GM18873 (cell line): ENCODE data around the gene PRKAA2.

Experiments used
- ATAC-seq: cut with Tn5 transposase; IDR thresholded peaks from one replicate; pipeline ENCODE4 v1.9.1; 2021; ENCODE audit warnings: mild to moderate bottlenecking, moderate library complexity, moderate number of reproducible peaks; ENCODE audit not compliant: unreplicated experiment, low FRiP score

PRKAA2 gene

GRCh38 chr1:56654126-56654923, 9.2 kb downstream of the PRKAA2 start:
- ATAC-seq, result no peak

- no peak for ATAC-seq
Observed at GRCh38 chr1:56655991-56656613, 11.0 kb downstream of the PRKAA2 start.

GRCh38 chr1:56658254-56658653, 13.1 kb downstream of the PRKAA2 start:
- no peak for ATAC-seq

- ATAC-seq, result no peak
Observed at GRCh38 chr1:56660293-56660692, 15.2 kb downstream of the PRKAA2 start.

- no peak for ATAC-seq
Observed at GRCh38 chr1:56663846-56664245, 18.7 kb downstream of the PRKAA2 start.

- ATAC-seq, result no peak
Observed at GRCh38 chr1:56665384-56665783, 20.3 kb downstream of the PRKAA2 start.

- ATAC-seq, result no peak
Observed at GRCh38 chr1:56666112-56666608, 21.0 kb downstream of the PRKAA2 start.

GRCh38 chr1:56670350-56670749, 25.2 kb downstream of the PRKAA2 start:
- ATAC-seq, result no peak

GRCh38 chr1:56671085-56671484, 26.0 kb downstream of the PRKAA2 start:
- no peak for ATAC-seq

- no peak for ATAC-seq
Observed at GRCh38 chr1:56671542-56671941, 26.4 kb downstream of the PRKAA2 start.

- ATAC-seq, result no peak
Observed at GRCh38 chr1:56672579-56672978, 27.5 kb downstream of the PRKAA2 start.

GRCh38 chr1:56675763-56676162, 30.6 kb downstream of the PRKAA2 start:
- no peak for ATAC-seq

GRCh38 chr1:56676571-56677035, 31.5 kb downstream of the PRKAA2 start:
- no peak for ATAC-seq

- ATAC-seq, result no peak
Observed at GRCh38 chr1:56683569-56683968, 38.5 kb downstream of the PRKAA2 start.

- no peak for ATAC-seq
Observed at GRCh38 chr1:56686169-56686568, 41.1 kb downstream of the PRKAA2 start.

- ATAC-seq, result no peak
Observed at GRCh38 chr1:56688522-56689026, 43.5 kb downstream of the PRKAA2 start.

- no peak for ATAC-seq
Observed at GRCh38 chr1:56696663-56697062, 51.5 kb downstream of the PRKAA2 start.

GRCh38 chr1:56703747-56704146, 58.6 kb downstream of the PRKAA2 start:
- no peak for ATAC-seq

- ATAC-seq, result no peak
Observed at GRCh38 chr1:56707379-56707778, 62.3 kb downstream of the PRKAA2 start.

- no peak for ATAC-seq
Observed at GRCh38 chr1:56709269-56709880, 64.3 kb downstream of the PRKAA2 start.

GRCh38 chr1:56709995-56710394, 64.9 kb downstream of the PRKAA2 start:
- ATAC-seq, result no peak
